Measurements from ENCODE around the gene CHRNB2. TPM values are rescaled to one million over a fixed set of nuclear protein-coding genes. Genes with fewer than 3 reads are reported as not detected.
A peak's percentile ranks its signal among the peaks of the same experiment; 100 is the strongest.

CHRNB2 gene
- total and polyA plus RNA-seq, 2 donors (not counting 1 experiment from before 2014, with no cell fraction given), result 0.03 TPM; not detected in 1

DNA sequence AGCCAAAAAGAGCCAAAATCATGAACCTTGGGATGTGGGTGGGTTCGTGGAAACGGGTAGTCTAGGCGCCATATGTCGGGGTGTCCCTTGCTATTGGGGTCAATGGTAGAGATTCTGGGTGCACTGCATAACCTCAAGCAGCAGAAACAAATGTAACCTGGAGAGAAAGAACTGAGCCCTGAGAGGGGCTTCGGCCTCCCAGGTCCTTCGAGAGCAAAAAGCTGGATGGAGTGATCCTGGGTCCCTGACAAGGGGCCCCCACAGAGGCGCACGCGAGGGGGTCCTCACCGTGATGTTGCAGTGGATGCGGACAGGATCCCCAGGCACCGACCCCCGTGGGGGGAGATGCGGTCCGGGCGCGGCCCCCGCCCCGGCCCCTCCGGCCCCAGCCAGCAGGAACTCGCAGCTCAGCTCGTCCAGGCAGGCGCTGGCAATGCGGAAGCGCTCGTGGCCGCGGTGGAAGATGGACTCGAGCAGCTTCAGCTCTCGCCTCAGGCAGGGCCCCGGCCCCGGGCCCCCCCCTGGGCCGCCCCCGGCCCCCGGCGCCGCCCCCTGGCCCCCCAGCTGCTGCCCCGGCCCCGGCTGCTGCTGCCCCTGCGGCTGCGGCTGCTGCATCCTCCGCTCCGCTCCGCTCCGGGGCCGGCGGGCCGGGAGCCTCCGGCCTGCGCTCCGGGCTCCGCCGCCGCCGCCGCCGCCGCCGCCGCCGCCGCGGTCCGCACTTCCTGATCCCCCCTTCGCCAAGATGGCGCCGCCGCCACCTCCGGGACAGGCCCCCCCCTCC, 9.4 kb upstream of the CHRNB2 start, which contains the start of gene UBE2Q1:
Gene UBE2Q1, minus strand, starts transcription at position 724 of the 781 bp plus-strand sequence. Its CDS starts 109 bp downstream, at position 615.
- no peak for DNase-seq
- ChIA-PET CTCF (interaction anchor here (2.1 kb wide), 1 partner anchor 78 kb away, joined by 9 read pairs; no protein-coding TSS in a partner anchor), POLR2A (no interaction called here)
- Histone ChIP-seq H3K4me3 (ENCODE audit: control extremely low read depth in 1 of 5, extremely low read depth in 1 of 5, insufficient read depth in 1 of 5, low read depth in 2 of 5, low read length in 4 of 5) (peak within 1 kb of the TSS; percentile 69 to 90 (median 81)), H3K4me1 (ENCODE audit: control insufficient read depth in 2 of 2, insufficient read depth in 2 of 2, low read length in 2 of 2) (peaks cover 18 to 29% of the 10 kb centered on the region in 2 donors), H3K9me3 (ENCODE audit: control extremely low read depth in 1 of 3, control insufficient read depth in 2 of 3, insufficient read depth in 1 of 3, low read length in 2 of 3) (no peaks in the 10 kb centered on the region), H3K27me3 (replicated peaks in 1 of 4; ENCODE audit: control extremely low read depth in 1 of 4, control insufficient read depth in 3 of 4, insufficient read depth in 4 of 4, low read length in 3 of 4) (no peaks in the 10 kb centered on the region), H3K36me3 (replicated peaks in 1 of 2; ENCODE audit: control extremely low read depth in 1 of 2, control insufficient read depth in 1 of 2, extremely low read depth in 1 of 2, insufficient read depth in 2 of 2, low read length in 1 of 2) (peaks cover 1 to 31% of the 10 kb centered on the region in 2 experiments), H2AFZ (ENCODE audit: insufficient read depth, low read depth, low read length, poor library complexity, severe bottlenecking) (peak within 1 kb of the TSS; percentile 83), H3K9ac (ENCODE audit: low read length) (peak within 1 kb of the TSS; percentile 79), H3K4me2 (replicated peaks; ENCODE audit: low read depth, low read length, poor library complexity, severe bottlenecking) (peak within 1 kb of the TSS; percentile 87), H4K20me1 (ENCODE audit: control insufficient read depth, insufficient read depth, low read length, poor library complexity, severe bottlenecking) (peaks cover 32% of the 10 kb centered on the region), H3K79me2 (ENCODE audit: control insufficient read depth, insufficient read depth, low read length) (peaks cover 20% of the 10 kb centered on the region), H3K27ac (ENCODE audit: low read length in 2 of 2) (peak within 1 kb of the TSS; percentile 85)
- peak within 1 kb of the TSS; percentile 95 for H3K27ac Mint-ChIP-seq
- peak; percentile 1 for ATAC-seq (ENCODE audit: low read depth)
- no peaks in the 10 kb centered on the region for H3K9me3 Mint-ChIP-seq (ENCODE audit: insufficient read depth)
- intact Hi-C loops (cut with micrococcal nuclease), result loop anchor here (1.0 to 5.0 kb wide), 8 partner anchors 50 to 615 kb away; partner anchors contain the start of genes ADAR, HAX1, JTB and KCNN3
- peaks cover 33% of the 10 kb centered on the region for H3K4me1 Mint-ChIP-seq
- no peak for TF ChIP-seq CTCF (IDR thresholded peaks at IDR 0.05)
- TF ChIP-seq EZH2 (IDR thresholded peaks at IDR 0.05; ENCODE audit: borderline replicate concordance, insufficient read depth, low read depth, low read length, poor library complexity, severe bottlenecking), result no peak
- peak within 1 kb of the TSS; percentile 96 for H3K4me3 Mint-ChIP-seq
- WGBS (ENCODE audit: insufficient coverage), result under 1% methylated on average over 61 of the region's 69 CpGs
- no peaks in the 10 kb centered on the region for H3K27me3 Mint-ChIP-seq

Measured in B cell (primary cell).